ENCODE data around the gene TMEM150C.
"Not testable (repeated sequence)": the region's sequence is repeated elsewhere in the genome, so short reads cannot be mapped to it uniquely, and the experiment has no call there.

TMEM150C gene

DNA sequence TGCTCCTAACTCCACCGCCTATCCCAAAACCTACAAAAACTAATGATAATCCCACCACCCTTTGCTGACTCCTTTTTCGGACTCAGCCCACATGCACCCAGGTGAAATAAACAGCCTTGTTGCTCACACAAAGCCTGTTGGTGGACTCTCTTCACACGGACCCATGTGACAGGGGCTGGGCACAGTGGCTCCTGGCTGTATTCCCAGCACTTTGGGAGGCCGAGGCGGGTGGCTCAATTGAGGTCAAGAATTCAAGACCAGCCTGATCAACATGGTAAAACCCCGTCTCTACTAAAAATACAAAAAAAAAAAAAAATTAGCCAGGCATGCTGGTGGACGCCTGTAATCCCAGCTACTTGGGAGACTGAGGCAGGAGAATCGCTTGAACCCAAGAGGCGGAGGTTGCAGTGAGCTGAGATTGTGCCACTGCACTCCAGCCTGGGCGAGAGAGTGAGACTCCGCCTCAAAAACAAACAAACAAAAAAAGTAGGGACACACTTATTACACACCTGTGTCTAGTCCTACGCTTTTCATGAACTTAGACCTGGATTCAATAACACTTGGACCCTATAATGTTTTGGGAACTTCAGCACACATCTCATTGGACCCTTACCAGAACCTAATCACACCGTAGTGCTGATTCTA lies 2.6 kb downstream of the TMEM150C start:
- H3K36me3 Mint-ChIP-seq (ENCODE audit: insufficient read depth); H3K27ac Mint-ChIP-seq; H3K4me3 Mint-ChIP-seq; H3K9me3 Mint-ChIP-seq; ATAC-seq (replicated peaks); DNase-seq: not testable (repeated sequence)
- H3K27me3 Mint-ChIP-seq, result peaks cover 72 to 86% of the 10 kb centered on the region in 2 donors
- H3K4me1 Mint-ChIP-seq (ENCODE audit: low read depth in 2 of 2), result peaks cover 11 to 14% of the 10 kb centered on the region in 2 donors

- Mint-ChIP-seq H3K36me3 (ENCODE audit: insufficient read depth) (no peaks in the 10 kb centered on the region), H3K4me1 (ENCODE audit: low read depth in 2 of 2) (no peaks in the 10 kb centered on the region), H3K27ac (no peak overlapping the region), H3K27me3 (peaks cover 50 to 69% of the 10 kb centered on the region in 2 donors), H3K9me3 (no peaks in the 10 kb centered on the region), H3K4me3 (no peak overlapping the region)
- no peak for ATAC-seq (replicated peaks)
- DNase-seq, result no peak
Measured at GRCh38 chr4:82555276-82555675, 6.5 kb downstream of the TMEM150C start.

DNA sequence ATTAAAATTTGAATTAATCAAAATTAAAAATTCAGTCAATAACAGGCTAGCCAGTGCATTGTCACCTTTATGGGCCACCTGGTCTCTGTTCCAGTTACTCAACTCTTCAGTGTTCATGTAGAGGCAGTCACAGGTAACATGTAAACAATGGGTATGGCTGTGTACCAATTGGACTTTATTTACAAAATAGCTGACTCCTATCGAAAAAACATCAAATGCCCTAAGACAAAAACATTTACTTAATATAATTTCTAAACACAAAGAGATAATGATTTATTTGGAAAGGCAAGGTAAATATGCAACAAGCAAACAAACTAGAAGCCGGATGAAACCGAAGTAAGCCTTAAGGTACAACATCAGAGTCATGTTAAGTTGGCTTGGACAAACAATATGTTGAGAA lies 8.8 kb downstream of the TMEM150C start:
- H3K27ac Mint-ChIP-seq, result no peak overlapping the region
- no peak overlapping the region for H3K4me3 Mint-ChIP-seq
- H3K4me1 Mint-ChIP-seq (ENCODE audit: low read depth in 2 of 2), result no peaks in the 10 kb centered on the region
- ATAC-seq (replicated peaks) (no peak), DNase-seq (no peak)
- no peaks in the 10 kb centered on the region for H3K36me3 Mint-ChIP-seq (ENCODE audit: insufficient read depth)
- H3K27me3 Mint-ChIP-seq, result peaks cover 35 to 46% of the 10 kb centered on the region in 2 donors
- no peaks in the 10 kb centered on the region for H3K9me3 Mint-ChIP-seq

DNA sequence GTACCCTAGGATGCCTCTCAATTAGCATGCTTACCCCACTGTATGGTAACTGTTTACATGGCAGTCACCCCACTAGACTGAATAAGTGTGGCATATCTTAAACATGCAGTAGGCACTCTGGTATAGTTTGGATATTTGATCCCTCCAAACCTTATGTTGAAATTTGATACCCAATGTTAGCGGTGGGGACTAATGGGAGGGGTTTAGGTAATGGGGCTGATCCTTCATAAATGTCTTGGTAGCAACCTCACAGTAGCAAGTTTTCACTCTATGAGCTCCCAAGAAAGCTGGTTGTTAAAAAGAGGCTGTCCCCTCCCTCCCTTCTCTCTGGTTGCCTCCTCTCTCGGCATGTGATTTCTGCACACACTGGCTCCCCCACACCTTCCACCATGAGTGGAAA lies 10.1 kb downstream of the TMEM150C start:
- no peak for ATAC-seq (replicated peaks)
- Mint-ChIP-seq H3K4me3 (no peak overlapping the region), H3K27ac (no peak overlapping the region), H3K4me1 (ENCODE audit: low read depth in 2 of 2) (no peaks in the 10 kb centered on the region), H3K36me3 (ENCODE audit: insufficient read depth) (no peaks in the 10 kb centered on the region), H3K9me3 (no peaks in the 10 kb centered on the region), H3K27me3 (peaks cover 25 to 33% of the 10 kb centered on the region in 2 donors)
- no peak for DNase-seq

DNA sequence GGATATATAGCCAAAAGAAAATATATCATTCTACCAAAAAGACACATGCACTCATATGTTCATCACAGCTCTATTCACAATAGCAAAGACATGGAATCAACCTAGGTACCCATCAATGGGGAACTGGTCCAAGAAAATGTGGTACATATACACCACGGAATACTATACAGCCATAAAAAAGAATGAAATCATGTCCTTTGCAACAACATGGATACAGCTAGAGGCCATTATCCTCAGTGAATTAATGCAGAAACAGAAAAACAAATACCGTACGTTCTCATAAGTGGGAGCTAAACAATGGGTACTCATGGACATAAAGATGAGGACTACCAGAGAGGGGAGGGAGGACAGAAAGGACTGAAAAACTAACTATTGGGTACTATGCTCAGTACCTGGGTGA lies 13.9 kb downstream of the TMEM150C start:
- H3K27ac Mint-ChIP-seq; H3K4me3 Mint-ChIP-seq; DNase-seq; H3K9me3 Mint-ChIP-seq; H3K4me1 Mint-ChIP-seq (ENCODE audit: low read depth in 2 of 2); ATAC-seq (replicated peaks); H3K36me3 Mint-ChIP-seq (ENCODE audit: insufficient read depth): not testable (repeated sequence)
- peaks cover 16 to 39% of the 10 kb centered on the region in 2 donors for H3K27me3 Mint-ChIP-seq

GRCh38 chr4:82543131-82543530 lies 18.7 kb downstream of the TMEM150C start:
- H3K27ac Mint-ChIP-seq, result no peak overlapping the region
- peaks cover 6 to 38% of the 10 kb centered on the region in 2 donors for H3K27me3 Mint-ChIP-seq
- H3K9me3 Mint-ChIP-seq, result no peaks in the 10 kb centered on the region
- ATAC-seq (replicated peaks) (no peak), DNase-seq (no peak)
- no peaks in the 10 kb centered on the region for H3K36me3 Mint-ChIP-seq (ENCODE audit: insufficient read depth)
- H3K4me1 Mint-ChIP-seq (ENCODE audit: low read depth in 2 of 2), result no peaks in the 10 kb centered on the region
- H3K4me3 Mint-ChIP-seq, result no peak overlapping the region

DNA sequence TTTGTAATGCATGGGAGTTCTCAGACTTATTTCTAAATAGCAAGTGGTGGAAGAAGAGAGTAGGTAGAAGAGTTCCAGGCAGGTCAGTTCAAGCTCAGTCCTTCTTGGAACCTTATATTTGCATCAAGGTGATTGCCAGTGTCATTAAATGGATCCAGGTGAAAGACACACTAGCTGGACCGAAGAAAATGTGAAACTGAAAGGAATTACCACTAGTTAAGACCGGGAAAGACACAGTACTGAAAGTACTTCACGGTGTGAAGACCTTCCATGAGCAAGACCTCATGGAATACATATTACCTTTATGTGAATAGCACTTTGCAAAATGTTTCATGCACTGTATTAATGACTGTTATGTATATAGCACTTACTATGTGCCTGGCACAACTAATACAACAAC lies 19.1 kb downstream of the TMEM150C start:
- Mint-ChIP-seq H3K9me3 (no peaks in the 10 kb centered on the region), H3K4me1 (ENCODE audit: low read depth in 2 of 2) (no peaks in the 10 kb centered on the region), H3K27me3 (peaks cover 6 to 43% of the 10 kb centered on the region in 2 donors), H3K36me3 (ENCODE audit: insufficient read depth) (no peaks in the 10 kb centered on the region), H3K4me3 (no peak overlapping the region), H3K27ac (no peak overlapping the region)
- DNase-seq (no peak), ATAC-seq (replicated peaks) (no peak)

- H3K4me3 Mint-ChIP-seq, result no peak overlapping the region
- ATAC-seq (replicated peaks), result no peak
Measured at GRCh38 chr4:82529322-82529721, 32.5 kb downstream of the TMEM150C start.

GRCh38 chr4:82528868-82529267 lies 32.9 kb downstream of the TMEM150C start:
- ATAC-seq (replicated peaks), result no peak
- Mint-ChIP-seq H3K9me3 (no peaks in the 10 kb centered on the region), H3K27ac (no peak overlapping the region), H3K36me3 (ENCODE audit: insufficient read depth) (no peaks in the 10 kb centered on the region), H3K4me3 (no peak overlapping the region), H3K27me3 (peaks cover 0 to 25% of the 10 kb centered on the region in 2 donors), H3K4me1 (ENCODE audit: low read depth in 2 of 2) (no peaks in the 10 kb centered on the region)
- DNase-seq, result no peak

More at GRCh38 chr4:82529322-82529721, 32.5 kb downstream of the TMEM150C start:
- H3K4me1 Mint-ChIP-seq (ENCODE audit: low read depth in 2 of 2), result no peaks in the 10 kb centered on the region
- no peaks in the 10 kb centered on the region for H3K36me3 Mint-ChIP-seq (ENCODE audit: insufficient read depth)
- no peak overlapping the region for H3K27ac Mint-ChIP-seq
- DNase-seq, result no peak
- peaks cover 0 to 25% of the 10 kb centered on the region in 2 donors for H3K27me3 Mint-ChIP-seq
- H3K9me3 Mint-ChIP-seq, result no peaks in the 10 kb centered on the region

GRCh38 chr4:82528074-82528473 lies 33.7 kb downstream of the TMEM150C start:
- Mint-ChIP-seq H3K4me3 (no peak overlapping the region), H3K9me3 (no peaks in the 10 kb centered on the region), H3K27me3 (peaks cover 3 to 25% of the 10 kb centered on the region in 2 donors), H3K27ac (no peak overlapping the region), H3K4me1 (ENCODE audit: low read depth in 2 of 2) (no peaks in the 10 kb centered on the region), H3K36me3 (ENCODE audit: insufficient read depth) (no peaks in the 10 kb centered on the region)
- ATAC-seq (replicated peaks) (no peak), DNase-seq (no peak)

DNA sequence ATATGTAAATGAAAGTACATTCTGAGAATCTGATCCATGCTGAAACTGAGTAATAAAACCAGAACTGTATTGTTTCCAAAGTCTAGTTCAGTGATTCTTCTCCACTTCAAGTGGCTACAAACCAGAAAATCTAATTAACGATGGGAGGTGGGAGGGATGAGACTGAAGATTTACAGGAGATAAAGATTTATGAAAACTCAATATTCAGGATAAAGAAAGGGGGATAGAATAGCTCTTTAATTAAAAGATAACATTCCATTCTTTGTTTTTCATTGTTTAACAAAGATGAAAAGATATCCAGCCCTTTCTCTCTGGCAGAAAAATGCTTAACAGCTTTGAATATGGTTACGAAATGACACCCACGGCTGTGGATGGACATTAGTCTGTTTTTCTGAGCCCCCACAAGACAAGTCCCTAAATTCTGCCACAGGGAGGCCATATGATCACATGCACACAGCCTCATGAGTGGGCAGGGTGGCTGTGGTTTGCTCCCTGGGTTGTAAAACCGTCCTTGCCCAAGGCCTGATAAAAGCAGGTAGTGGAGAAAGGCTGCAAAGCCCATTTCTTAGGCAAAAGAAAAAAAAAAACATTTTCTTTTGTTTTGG lies 36.4 kb downstream of the TMEM150C start:
- no peaks in the 10 kb centered on the region for H3K9me3 Mint-ChIP-seq
- H3K27ac Mint-ChIP-seq, result no peak overlapping the region
- H3K36me3 Mint-ChIP-seq (ENCODE audit: insufficient read depth), result no peaks in the 10 kb centered on the region
- no peak for ATAC-seq (replicated peaks)
- no peak overlapping the region for H3K4me3 Mint-ChIP-seq
- H3K4me1 Mint-ChIP-seq (ENCODE audit: low read depth in 2 of 2), result no peaks in the 10 kb centered on the region
- peaks cover 30 to 48% of the 10 kb centered on the region in 2 donors for H3K27me3 Mint-ChIP-seq
- no peak for DNase-seq

- no peaks in the 10 kb centered on the region for H3K4me1 Mint-ChIP-seq (ENCODE audit: low read depth in 2 of 2)
- no peak overlapping the region for H3K4me3 Mint-ChIP-seq
- H3K27ac Mint-ChIP-seq, result no peak overlapping the region
- no peaks in the 10 kb centered on the region for H3K9me3 Mint-ChIP-seq
- ATAC-seq (replicated peaks), result no peak
- H3K36me3 Mint-ChIP-seq (ENCODE audit: insufficient read depth), result no peaks in the 10 kb centered on the region
- peaks cover 35 to 52% of the 10 kb centered on the region in 2 donors for H3K27me3 Mint-ChIP-seq
- no peak for DNase-seq
Measured at GRCh38 chr4:82524570-82525152, 37.1 kb downstream of the TMEM150C start.

GRCh38 chr4:82523179-82523578 lies 38.6 kb downstream of the TMEM150C start:
- Mint-ChIP-seq H3K27me3 (peaks cover 42 to 50% of the 10 kb centered on the region in 2 donors), H3K27ac (no peak overlapping the region), H3K4me3 (no peak overlapping the region), H3K4me1 (ENCODE audit: low read depth in 2 of 2) (no peaks in the 10 kb centered on the region), H3K9me3 (no peaks in the 10 kb centered on the region), H3K36me3 (ENCODE audit: insufficient read depth) (no peaks in the 10 kb centered on the region)
- ATAC-seq (replicated peaks) (no peak), DNase-seq (no peak)

DNA sequence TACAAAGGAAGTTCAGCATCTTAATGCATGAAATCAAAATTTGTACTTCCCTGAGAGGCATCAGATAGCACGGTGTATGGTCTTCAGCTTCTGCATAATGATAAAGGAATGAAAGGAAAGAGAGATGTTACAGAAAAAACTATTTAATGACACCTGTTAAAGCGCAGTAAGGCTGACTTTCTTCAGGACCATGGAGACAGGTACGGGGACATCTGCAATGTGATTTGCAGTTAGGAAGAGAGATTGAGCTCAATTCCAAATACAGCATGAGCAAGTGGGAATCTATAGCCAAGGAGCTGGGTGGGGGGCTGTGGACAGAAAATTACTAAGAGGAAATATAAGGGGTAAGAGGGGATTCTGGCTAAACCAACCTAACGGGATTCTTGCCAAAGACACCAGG lies 39.3 kb downstream of the TMEM150C start:
- H3K4me1 Mint-ChIP-seq (ENCODE audit: low read depth in 2 of 2), result no peaks in the 10 kb centered on the region
- no peaks in the 10 kb centered on the region for H3K36me3 Mint-ChIP-seq (ENCODE audit: insufficient read depth)
- peaks cover 48 to 49% of the 10 kb centered on the region in 2 donors for H3K27me3 Mint-ChIP-seq
- DNase-seq (no peak), ATAC-seq (replicated peaks) (no peak)
- H3K4me3 Mint-ChIP-seq, result no peak overlapping the region
- no peak overlapping the region for H3K27ac Mint-ChIP-seq
- no peaks in the 10 kb centered on the region for H3K9me3 Mint-ChIP-seq

Data from effector memory CD8-positive, alpha-beta T cell (primary cell).